Fibroblast of skin of left quadriceps (primary cell): ENCODE results near the gene C13orf46.

Experiments
- DNase-seq, 2 experiments: peaks; one replicate each; pipeline ENCODE4 v3.0.0-alpha.2; 2013; ENCODE audit warnings: low read depth in 2 of 2

Gene C13orf46

DNA sequence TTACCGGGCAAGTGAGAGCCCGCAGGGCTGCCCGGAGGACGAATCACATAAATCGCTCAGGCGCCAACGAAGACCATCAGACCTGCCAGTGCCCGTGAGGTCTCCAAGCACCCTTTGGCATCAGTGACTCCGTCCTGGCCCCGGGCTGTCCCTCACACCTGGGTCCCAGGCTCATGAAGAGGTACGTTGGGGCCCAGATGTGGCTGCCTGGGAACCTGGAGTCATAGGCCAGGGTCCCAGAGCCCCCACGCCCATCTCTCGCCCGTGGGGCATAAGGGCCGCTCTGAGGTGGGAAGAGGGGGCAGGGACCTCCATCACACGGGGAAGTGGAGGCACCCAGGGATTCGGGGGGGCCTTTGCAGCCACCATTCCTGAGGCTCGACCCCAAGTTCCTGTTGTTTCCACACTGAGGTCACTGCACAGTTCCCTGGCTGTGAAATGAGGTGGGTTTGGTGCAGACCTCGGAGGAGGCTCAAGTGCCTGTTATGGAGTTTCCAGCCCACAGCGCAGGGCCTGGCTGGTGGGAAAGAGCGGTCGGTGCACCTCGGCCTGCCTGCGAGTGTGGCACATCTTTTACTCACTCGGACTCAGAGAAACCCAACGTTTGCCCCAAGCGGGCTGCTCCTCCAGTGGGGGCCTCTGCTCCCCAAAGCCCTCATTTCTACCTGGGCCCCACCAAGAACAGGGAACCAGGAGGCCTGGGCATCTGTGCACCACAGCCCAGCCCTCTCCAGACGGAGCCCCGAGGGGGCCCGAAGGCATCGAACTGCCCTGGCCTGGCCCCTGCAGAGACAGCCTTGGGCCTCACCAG is 35.9 kb upstream of the C13orf46 start:
- no peak for DNase-seq

DNA sequence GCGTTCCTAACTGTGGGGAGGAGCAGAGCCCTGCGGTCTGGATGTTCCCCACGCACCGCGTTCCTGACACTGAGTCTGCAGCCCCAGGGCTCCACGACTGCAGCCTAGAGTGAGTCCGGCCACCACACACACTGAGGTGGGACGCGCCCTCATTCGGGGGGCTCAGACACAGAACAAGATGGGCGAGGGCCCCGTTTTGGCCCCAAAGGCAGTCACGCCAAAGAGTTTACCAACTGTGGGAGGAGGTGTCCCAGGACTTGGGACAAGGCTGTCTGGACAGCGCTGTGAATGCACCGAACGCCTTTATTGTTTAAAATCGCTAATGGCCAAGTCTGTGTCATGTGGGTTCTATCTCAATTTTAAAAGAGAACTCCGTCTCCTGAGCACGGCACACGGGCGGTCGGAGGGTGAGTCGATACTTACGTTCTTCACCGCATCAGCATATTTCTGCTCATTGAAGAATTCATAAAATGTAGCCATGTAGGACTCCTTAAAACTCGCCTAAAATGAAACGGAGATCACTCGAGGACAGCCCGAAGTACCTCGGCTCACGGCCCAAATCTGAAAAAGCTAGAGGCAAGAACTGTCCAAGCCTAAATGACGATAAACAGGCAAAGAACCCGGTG is 35.2 kb upstream of the C13orf46 start:
- no peak for DNase-seq

DNA sequence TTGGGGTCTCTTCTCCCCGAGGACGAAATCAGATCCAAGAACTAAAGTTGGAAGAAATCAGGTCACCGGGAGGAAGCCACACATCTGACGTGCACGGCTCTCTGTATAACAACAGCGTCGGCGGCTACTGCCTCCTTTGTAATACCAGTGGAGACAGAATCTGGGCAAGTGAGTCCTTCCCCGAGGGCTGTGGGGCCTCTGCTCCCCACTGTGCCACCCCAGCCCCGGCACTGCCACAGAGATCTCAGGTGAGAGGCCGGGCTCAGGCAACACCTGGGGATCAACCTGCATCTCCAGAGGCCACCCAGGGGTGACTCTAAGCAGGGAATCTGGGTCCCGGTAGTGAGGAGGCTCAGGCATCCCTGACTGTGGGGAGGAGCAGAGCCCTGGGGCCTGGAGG is 33.7 kb upstream of the C13orf46 start:
- DNase-seq, result no peak

DNA sequence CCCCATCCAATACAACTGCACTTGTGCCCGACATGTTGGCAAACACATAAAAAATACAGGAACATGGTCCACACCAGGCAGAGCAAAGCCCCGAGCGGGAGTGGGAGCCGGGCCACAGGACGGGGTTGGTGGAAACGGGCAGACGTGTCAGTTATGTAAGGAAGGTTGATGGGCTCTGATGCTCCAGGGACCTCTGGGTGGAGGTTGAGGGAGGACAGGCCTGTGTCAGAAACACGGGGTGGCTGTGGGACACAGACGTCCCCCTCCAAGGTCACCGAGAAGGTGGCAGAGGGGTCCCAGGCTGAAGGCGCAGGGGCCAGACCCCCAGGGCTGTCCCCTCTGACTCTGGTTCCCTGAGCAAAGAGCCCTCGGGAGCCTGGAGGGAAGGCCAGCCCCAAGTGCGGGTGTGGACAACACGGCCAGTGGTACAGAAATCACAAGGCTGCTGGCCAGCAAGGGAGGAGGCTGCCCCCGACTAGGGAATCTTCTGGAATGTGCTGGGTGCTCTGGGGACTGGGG is 31.4 kb upstream of the C13orf46 start:
- DNase-seq, result no peak

DNA sequence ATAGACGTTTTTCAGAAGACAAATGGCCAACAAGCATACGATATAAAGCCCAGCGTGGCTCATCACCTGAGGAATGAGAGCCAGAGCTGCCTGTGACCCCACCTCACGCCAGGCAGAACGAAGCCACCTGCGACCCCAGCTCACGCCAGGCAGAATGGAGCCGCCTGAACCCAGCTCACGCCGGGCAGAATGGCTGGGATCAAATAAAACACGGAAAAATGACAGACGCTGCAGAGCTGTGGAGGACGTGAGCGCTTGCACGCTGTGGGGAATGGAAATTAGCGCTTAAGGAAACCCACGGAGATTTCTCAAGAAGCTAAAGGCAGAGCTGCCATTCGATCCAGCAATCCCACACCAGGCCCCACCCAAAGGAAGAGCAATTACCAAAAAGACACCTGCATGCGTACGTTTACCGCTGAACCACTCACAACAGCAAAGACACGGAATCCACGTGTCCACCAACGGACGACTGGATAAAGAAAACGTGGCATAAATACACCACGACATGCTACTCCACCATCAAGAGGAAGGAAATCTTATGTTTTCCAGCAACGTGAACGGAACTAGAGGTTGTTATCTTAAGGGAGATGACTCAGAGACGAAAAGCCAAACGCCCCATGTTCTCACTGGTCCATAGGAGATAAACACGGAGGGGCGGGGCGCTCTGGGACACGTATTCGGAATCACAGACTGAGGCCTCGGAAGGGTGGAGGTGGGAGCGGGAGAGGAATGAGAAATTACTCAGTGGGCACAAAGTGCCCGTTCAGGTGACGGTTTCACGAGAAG is 30.7 kb upstream of the C13orf46 start:
- DNase-seq, result no peak

DNA sequence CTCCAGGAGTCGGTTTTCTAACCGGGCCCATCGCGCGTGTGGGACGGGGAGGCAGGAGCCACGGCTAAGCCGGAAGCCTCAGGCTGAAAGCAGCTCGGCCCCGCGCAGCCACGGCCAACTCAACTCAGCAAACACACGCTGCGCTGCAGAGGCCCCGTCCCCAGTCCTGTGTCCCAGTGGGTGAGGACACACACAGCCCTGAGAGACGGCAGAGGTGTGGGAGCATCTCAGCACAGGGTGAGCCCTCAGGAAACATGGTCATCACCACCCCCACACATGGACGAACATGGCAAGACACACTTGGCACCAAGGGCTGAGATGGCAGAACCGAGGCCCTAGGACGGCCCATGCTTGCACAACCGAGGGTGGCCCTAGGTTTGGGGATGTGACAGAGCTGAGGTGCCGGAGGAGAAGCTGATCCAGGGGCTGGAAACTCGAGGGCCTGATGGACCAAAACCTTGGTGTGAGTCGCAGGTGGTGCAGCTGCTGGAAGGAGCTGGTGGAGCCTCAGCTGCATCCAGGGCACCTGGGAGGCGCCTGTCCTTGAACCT is 29.0 kb upstream of the C13orf46 start:
- DNase-seq, result no peak

DNA sequence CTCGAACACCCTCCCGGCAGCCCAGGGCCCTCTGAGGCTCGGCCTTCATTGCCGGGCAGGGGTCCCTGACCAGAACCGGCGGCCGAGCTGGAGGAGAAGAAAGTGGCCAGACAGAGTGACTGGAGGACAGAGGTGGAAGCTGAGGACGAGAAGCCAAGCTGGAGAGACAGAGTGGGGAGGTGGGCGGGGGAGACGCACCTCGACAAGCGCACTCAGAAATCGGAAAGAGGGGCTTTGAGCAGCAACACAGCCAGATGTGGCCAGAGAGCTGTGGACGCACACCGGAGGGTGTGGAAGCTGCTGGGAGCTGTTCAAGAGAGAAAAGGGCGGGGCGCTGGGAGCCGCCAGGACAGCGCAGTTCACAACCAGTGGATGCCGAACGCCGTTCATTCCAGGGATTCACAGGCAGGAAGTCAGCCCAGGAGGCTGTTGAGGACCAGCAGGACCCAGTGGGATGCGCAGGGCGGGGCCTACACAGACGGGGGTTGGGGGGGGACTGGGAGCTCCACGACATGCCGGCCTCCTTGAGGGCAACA is 28.2 kb upstream of the C13orf46 start:
- DNase-seq, result no peak

DNA sequence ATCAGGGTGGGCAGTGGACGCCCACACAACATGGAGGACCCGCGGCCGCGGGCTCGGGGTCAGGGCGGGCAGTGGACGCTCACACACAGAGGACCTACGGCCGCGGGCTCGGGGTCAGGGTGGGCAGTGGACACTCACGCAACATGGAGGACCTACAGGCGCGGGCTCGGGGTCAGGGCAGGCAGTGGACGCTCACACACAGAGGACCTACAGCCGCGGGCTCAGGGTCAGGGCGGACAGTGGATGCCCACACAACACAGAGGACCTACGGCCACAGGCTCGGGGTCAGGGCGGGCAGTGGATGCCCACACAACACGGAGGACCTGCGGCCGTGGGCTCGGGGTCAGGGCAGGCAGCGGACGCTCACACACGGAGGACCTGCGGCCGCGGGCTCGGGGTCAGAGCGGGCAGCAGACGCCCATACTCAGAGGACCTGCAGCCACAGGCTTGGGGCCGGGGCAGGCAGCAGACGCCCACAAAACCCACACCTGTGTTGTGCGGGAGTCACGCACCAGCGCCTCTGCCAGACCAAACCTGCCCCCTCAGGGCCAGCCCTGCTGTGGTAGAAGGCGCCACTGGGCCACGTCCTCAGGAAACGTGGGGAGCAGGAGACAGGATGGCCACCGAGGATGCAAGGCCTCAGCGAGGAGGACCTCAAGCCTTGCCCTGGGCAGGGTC is 27.6 kb upstream of the C13orf46 start:
- no peak for DNase-seq

DNA sequence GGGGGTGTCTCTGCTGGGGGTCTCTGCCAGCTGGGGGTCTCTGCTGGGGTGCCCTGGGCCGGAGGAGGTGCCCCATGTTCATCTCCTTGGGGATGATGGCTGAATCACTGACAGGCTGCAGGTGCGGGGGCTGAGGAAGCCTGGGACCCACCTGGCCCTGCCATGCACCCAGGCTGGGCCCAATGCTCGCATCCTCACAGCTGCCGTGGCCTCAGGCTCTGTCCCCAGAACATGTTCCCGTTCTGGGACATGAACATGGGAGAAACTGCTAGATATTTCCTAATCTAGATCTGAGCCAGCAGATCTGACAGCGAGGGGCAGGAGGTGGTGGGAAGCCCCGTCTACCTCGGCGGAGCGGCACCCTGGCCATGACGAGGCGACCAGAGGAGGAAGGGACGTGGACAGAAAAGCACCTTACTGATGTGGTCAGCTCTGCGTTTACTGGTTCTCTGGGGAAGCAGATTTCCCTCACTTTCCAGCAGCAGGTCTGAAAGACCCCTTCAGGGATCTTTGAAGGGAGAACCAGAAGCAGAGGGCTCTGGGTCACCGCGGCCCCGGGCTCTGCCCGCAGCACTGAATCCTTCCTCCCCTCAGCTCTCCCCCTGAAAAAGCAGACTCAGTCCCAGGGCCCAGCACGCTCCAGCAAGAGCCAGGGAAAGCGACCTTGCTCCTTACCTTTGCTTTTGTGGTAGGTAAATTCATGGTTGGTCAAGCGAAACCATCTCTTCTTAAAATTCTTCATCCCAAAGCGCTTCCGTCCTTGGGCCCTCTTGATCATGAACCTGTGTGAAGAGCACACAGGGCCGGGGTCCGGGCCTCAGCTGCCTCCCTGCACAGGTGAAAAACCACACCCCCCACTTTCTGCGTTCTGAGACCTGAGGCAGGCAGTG is 26.5 kb upstream of the C13orf46 start:
- no peak for DNase-seq

DNA sequence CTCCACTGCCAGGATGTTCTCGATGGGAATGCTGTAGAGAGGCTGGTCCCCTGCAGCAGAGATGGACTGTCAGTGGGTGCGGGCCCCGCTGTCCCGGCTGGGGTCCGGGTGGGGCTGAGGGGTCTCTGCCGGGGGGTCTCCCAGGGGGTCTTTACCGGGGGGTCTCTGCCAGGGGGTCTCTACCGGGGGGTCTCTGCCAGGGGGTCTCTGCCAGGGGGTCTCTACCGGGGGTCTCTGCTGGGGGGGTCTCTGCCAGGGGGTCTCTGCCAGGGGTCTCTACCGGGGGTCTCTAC is 25.7 kb upstream of the C13orf46 start:
- DNase-seq, result no peak

DNA sequence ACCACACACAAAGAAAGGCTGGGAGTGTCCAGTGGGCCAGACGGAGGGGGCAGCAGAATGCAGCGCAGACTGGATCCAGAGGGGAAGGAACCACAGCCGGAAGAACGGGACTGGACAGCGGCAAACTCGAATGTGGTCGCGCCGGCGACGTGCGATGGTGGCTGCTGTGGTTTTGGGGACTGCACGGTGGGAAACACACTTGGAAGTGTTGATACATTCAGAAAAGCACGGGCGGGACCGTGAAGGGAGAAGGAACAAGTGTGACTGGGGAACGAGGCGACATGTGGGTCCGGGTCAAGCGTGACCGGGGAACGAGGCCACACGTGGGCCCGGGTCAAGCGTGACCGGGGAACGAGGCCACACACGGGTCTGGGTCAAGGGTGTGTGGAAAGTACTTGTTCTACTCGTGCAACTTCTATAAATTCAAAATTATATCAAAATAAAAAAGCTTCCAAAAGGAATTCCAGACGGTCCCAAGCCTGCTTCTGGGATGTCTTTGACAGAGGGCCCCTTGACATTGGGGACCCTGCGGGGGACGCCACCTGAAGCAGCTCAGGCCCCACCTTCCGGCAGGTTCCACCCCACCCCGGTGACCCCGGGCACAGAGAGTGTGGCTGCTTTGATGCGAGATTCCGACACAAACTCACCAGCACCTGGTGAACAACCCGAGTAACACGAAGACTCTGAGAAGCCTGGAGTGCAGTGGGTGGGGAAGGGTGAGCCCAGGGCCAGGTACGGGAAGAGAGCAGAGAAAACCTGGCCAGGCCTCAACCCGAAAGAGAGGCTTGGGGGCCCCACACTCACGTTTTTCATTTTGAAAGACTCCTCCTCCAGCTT is 25.1 kb upstream of the C13orf46 start:
- DNase-seq, result no peak

DNA sequence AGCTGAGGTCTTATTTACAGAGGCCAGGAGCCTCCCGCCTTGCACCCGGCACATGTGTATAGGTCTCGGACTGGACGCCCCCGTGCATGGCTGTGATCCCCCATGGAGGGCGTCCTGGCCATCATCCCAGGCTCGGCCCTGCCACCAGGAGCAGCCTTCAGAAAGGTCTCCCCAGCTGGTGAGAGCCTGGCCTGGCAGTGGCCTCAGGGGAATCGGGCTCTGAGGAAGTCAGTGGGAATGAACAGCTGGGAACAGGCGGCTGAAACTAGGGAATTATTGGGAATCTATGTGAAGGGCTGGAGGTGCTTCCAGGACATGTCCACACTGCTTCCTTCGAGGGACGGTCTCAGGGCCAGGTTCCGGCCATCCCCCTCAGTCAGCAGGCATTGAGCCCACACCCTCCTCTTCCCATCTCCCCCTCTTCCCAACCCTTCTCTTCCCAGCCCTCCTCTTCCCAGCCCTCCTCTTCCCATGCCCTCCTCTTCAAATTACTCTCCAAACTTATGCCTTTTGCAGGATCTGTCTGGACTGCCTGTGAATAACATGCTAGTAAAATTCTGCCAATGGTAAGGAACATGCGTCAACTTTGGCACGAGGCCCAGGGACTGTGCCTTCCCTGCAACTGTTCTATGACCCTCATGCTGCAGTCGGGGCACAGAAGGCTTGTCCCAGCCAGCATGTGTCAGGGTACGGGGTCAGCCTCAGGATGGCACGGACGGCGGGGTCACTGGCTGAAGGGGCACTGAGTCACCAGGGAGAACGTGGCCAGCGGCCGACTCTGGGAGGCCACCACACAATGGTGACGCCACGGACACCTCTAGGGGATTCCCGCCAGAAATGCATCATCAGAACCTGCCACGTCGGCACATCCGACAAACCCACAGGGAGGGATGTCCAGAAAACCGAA is 24.2 kb upstream of the C13orf46 start:
- no peak for DNase-seq

DNA sequence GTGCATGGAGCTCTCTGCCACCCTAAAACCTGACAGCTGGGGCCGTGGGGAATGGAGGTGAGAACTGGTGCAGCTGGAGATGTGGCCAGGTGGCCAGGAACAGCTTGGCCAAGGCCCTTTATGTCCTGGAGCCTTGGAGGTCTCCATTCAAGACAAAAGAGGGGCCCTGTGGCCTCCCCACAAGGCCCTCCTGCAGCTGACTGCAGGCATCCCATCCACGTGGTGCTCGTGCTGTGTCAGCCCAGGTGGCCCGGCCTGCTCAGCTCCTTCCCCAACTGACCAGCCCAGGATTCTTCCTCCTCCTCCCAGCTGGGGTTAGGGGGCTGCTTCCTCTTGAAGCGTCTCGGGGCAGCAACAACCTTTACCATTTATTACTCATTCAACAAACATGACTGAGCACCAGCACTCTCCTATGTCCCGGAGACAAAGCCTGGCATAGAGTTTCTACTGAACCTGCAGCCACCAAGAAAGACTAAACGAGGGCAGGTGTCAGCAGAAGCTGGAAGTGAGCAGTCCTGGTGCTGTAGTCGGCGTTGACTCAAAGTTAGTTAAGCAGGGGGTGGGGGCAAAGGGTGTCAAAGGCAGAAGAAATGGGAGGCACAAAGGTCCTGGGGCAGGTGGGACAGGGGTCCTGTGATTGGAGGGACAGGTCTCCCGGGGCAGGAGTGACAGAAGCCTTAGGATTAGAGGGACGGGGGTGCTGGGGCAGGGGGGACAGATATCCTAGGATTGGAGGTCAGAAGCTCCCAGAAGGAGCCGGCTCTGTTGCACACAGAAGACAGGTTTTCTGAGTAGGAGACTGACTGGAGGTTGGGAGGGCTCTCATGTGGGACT is 23.3 kb upstream of the C13orf46 start:
- no peak for DNase-seq

DNA sequence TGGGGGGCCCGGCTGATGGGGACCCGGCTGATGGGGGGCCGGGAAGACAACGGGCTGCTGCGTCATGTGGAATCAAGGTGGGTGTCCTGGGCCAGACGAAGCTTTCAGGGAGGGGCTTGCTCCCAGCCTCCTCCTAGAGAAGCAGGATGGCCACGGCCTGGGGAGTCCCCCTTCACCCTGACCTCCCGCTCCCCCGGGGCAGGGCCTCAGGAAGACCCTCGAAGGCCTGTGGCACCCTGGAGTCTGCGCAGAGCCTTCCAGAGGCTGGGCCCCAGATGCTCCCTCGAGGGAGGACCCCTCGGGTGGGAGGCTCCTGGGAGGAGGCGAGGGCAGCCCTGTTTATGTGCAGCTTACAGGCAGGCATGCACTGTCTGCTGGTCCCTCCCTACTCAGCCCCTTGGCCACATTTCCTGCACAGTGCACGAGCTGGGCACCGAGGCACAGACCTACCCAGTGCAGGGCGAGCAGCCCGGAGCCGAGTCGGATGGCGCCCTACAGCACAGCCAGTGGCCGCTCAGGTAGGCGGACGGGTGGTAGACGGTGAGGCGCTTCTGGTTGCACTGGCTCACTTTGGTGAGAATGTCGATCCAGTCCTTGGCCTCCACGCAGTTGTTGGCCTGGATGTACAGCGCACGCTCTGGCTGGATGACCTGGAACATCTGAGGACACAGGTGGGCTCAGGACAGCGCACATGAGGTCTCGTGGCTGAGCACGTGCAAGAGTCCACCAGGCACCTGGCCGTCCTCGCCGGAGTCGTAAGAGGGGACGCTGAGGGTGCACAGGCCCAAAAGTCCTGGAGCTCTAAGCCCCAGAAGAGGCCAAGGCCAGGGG is 22.4 kb upstream of the C13orf46 start:
- DNase-seq, result no peak

DNA sequence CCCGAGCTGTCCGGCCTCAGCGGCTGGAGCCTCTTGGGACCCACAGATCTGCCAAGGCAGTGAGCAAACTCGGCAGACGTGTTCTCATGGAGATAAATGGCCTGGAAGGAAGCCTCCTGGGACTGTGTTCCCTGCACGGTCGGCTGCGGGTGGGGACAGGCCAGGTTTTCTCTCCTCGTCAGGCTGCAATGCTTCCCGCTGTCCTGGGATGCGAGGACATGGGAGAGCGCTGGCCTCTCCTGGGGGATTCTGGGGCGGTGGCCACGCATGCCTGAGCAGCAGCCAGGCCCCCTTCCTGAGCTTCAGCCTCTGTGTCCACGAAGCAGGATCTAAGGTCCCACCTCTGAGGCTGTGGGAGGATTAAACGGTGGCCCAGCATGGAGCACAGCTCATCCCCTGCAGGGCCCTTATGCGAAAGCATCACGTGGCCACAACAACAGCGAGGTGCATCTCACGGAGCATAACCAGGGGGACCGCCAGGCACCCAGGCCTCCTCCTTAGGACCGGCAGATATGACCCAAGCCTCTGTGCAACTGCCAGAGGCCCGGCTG is 21.2 kb upstream of the C13orf46 start:
- DNase-seq, result no peak

DNA sequence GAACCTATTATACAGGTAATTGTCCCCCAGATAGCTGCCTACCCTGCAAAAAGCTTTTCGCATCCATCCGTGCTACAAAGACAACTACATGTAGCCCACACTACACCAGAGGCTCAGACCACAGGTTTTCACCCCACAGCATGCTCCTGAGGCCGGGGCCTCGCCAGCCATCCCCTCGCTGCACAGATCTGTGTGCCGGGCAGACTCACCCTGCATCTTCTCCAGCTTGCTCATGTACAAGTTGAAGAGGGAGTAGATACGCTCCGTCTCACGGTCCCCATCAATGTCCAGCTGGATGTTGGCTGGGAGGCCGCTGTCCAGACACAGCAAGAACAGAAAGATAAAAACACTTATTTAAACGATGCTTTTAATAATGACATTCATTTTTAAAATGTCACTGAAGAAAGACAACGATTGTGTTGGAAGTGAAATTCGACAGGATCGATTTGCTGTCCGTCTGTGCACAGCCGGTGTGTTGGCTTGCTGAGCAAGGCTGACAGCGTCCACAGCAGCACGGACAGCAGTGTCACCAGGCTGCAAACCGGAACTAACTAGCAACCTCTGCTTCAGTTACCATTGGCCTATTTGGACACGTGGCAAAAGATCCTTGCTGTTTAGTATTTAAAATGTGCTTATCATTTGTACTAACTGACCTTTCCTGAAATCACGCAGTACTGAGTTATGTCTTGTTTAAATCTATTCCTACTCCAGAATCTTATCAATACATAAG is 18.6 kb upstream of the C13orf46 start:
- DNase-seq, result no peak
